ENCODE measurements around the gene CCDC136. TPM values are rescaled to one million over a fixed set of nuclear protein-coding genes. Genes with fewer than 3 reads are reported as not detected.

Gene CCDC136
- polyA plus RNA-seq, 1 of the 3 experiments (the other 2 are of a cell fraction) = 48.4 TPM

GRCh38 chr7:128865303-128865702 is 73.5 kb downstream of the CCDC136 start:
- Histone ChIP-seq H3K4me3 (ENCODE audit: low read depth in 2 of 2, low read length in 1 of 2) (no peak overlapping the region), H4K20me1 (ENCODE audit: insufficient read depth) (peaks cover 20% of the 10 kb centered on the region), H3K9me2 (no peaks in the 10 kb centered on the region), H3K9me3 (no peaks in the 10 kb centered on the region), H3F3A (replicated peaks; ENCODE audit: insufficient read depth) (peaks cover 32% of the 10 kb centered on the region), H2AFZ (ENCODE audit: low read depth) (no peak overlapping the region), H3K27ac (ENCODE audit: low read depth in 2 of 2, low read length in 1 of 2) (no peak overlapping the region), H3K4me1 (ENCODE audit: control insufficient read depth in 1 of 2, insufficient read depth in 2 of 2, low read depth in 1 of 2, low read length in 1 of 2) (peaks cover 0 to 36% of the 10 kb centered on the region in 2 experiments; a peak in 1 of 4 replicates), H3K4me2 (no peak overlapping the region), H3K36me3 (replicated peaks in 1 of 2; ENCODE audit: control insufficient read depth in 1 of 2, insufficient read depth in 2 of 2, low read length in 1 of 2) (peaks cover 8 to 14% of the 10 kb centered on the region in 2 experiments), H3K9ac (no peak overlapping the region), H3K27me3 (ENCODE audit: insufficient read depth) (no peaks in the 10 kb centered on the region), H3K79me2 (ENCODE audit: insufficient read depth) (peaks cover 21% of the 10 kb centered on the region)
- no peak for DNase-seq
- WGBS (ENCODE audit: low lambda C conversion rate) = 93% methylated on average over 12 of the region's 12 CpGs
- POLR2A ChIA-PET = no interaction called here
- TF ChIP-seq MEF2A (IDR thresholded peaks at IDR 0.05; ENCODE audit: borderline replicate concordance, low read depth) = no peak
- TF ChIP-seq RCOR1 (IDR thresholded peaks at IDR 0.05; ENCODE audit: low read length) = no peak
- TF ChIP-seq PBX3 (IDR thresholded peaks at IDR 0.05) = no peak
- TF ChIP-seq FOXJ3 (CRISPR knock-in tag; IDR thresholded peaks at IDR 0.05) = no peak
- no peak for TF ChIP-seq EP300 (IDR thresholded peaks at IDR 0.05; ENCODE audit: borderline replicate concordance in 1 of 2, low read depth in 1 of 2, low read length in 1 of 2)
- TF ChIP-seq CTCF (IDR thresholded peaks at IDR 0.05) = no peak
- TF ChIP-seq REST (IDR thresholded peaks at IDR 0.05; ENCODE audit: low read depth, low read length) = no peak
- TF ChIP-seq MAX (IDR thresholded peaks at IDR 0.05; ENCODE audit: low read depth) = no peak
- no peak for TF ChIP-seq GATA2 (CRISPR knock-in tag; IDR thresholded peaks at IDR 0.05)
- CTCF ChIA-PET = interaction anchor here (1.9 to 11.7 kb wide), 2 partner anchors 15 to 24 kb away, joined by 5 to 181 read pairs; no protein-coding TSS in a partner anchor
